GM19023 (cell line): ENCODE data around the gene BFSP1.

Experiments
- ATAC-seq: cut with Tn5 transposase; IDR thresholded peaks from one replicate; pipeline ENCODE4 v1.9.1; 2021; ENCODE audit warnings: mild to moderate bottlenecking, moderate library complexity; ENCODE audit not compliant: unreplicated experiment

The BFSP1 gene

DNA sequence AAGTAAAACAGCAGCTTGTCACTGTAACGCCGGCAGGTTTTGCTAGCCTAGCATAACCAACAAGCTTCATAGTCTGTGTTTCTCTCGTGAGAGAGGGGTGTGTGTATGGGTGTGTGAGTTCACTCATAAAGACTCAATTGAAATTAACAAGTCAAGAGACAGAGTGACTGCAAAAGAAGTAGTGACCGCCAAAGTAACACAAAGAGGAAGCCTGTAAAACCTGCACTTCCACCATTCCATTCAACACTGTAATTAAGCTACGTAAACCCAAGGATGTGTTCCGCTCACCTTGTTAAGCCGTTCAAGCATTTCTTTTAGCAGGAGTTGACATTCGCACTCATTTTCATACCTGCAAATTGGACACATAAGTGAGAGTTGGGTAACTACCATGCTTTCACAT, 6.6 kb downstream of the BFSP1 start:
- ATAC-seq: no peak

DNA sequence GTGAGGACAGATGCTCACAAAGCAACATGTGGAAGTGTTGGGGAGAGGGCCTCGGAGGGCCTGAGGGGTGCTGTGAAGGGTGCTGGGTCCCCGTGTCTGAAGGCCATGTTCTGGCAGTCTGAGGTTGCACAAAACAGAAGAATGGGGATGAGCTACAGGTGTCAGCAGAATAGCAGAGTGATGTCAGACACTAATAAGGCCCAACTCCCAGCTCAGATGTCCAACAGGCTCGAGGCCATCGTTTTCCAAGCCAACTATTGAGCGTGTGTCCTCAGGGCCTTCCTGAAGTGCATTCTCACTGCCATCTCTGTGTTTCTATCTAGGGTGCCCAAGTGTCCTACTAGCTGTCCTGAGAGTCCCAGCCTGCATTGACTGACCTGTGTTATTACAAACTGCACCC, 7.9 kb downstream of the BFSP1 start:
- no peak for ATAC-seq

GRCh38 chr20:17522528-17522927, 8.7 kb downstream of the BFSP1 start:
- no peak for ATAC-seq

GRCh38 chr20:17520583-17520982, 10.6 kb downstream of the BFSP1 start:
- ATAC-seq: no peak

GRCh38 chr20:17519606-17520285, 11.4 kb downstream of the BFSP1 start:
- ATAC-seq: no peak

DNA sequence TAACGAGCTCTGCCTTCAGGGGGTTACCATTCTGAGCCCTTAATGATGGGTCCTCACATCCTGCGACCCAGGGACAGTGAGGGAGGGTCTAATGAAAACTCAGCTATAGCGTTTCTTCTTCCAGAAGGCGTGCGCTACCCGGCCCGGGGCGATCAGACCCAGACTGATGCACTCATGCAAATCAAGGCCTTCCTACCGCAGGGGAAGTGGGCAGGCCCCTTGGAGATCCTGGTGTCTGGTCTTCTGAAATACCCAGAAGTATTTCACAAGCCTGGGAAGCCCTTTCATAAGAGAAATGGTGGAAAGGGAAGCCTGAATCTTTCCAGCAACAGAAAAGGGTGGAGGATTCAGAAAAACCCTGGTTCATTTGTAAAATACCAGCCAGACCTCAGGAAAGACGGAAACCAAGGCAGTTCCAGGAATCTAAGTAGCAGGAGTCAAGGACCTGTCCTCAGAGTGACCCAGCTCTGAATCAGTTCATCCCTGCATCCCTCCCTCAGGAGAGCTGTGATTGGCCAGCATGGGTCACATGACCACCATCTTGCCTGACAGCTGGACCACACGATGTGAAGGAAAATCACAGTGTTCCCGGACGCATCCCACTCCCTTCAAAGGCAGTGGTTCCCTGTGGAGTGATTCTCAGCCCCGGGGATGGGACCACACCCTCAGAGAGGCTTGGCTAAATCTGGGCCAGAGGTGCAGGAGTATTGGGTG, 12.7 kb downstream of the BFSP1 start:
- no peak for ATAC-seq

GRCh38 chr20:17515053-17515452, 16.1 kb downstream of the BFSP1 start:
- ATAC-seq: no peak

- ATAC-seq: no peak
Observed at GRCh38 chr20:17513939-17514338, 17.2 kb downstream of the BFSP1 start.

- ATAC-seq: no peak
Observed at GRCh38 chr20:17511401-17511800, 19.8 kb downstream of the BFSP1 start.

GRCh38 chr20:17510548-17510947, 20.6 kb downstream of the BFSP1 start:
- ATAC-seq: no peak

GRCh38 chr20:17508756-17509155, 22.4 kb downstream of the BFSP1 start:
- no peak for ATAC-seq

- ATAC-seq: no peak
Observed at GRCh38 chr20:17507531-17507930, 23.6 kb downstream of the BFSP1 start.

DNA sequence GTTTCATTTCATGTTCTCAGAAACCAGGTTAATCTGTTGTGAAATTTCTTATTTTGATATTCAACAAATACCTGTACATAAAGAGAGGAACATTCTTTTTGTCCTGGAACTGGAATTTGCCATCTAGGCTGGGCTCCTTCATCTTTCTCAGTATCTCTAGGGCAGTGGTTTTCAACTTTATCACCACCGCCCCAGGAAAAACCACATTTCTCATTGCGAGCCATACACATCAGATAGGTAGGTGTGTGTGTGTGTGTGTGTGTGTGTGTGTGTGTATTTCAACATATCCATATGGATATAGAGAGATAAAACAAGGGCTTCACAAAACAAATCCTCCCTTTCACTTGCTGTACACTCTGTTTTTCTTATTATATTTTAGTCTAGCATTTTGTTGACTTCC, 24.1 kb downstream of the BFSP1 start:
- ATAC-seq: no peak

DNA sequence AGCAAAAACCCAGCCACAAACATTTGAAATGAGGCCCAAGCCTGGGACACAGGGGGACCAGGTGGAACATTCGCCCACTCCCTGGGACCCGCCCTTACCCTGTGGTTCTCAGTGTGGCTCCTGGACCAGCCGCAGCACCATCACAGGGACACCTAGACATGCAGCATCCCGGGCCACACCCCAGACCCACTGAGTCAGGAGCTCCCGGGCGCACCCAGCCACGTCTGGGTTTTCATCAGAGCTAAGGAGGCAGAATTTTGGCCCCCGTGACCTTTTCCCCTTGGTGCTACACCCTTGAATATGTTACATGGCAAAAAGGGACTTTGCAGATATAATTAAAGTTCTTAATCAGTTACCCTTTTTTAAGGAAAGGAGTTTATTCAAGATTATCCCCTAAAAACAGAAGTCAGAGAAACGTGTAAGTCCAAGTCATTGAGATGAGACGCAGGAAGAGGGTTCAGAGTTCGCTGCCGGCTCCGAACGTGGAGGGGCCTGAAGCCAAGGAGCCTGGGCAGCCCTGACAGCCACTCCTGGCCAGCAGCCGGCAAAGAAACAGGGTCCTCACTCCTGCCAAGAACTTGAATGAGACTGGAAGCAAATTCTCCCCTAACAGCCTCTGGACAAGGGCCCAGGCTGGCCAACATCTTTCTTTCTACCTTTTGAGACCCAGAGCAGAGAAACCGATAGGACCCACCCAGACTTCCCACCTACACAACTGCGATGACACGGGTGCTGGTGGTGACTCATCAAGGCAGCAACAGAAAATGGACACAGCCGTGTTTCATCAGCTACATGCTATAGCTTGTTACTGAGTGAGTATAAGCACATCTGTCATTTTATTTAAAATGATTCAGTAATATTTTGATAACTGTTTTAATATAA, 25.3 kb downstream of the BFSP1 start:
- ATAC-seq: no peak

GRCh38 chr20:17504898-17505635, 26.1 kb downstream of the BFSP1 start:
- ATAC-seq: peak; percentile 76

DNA sequence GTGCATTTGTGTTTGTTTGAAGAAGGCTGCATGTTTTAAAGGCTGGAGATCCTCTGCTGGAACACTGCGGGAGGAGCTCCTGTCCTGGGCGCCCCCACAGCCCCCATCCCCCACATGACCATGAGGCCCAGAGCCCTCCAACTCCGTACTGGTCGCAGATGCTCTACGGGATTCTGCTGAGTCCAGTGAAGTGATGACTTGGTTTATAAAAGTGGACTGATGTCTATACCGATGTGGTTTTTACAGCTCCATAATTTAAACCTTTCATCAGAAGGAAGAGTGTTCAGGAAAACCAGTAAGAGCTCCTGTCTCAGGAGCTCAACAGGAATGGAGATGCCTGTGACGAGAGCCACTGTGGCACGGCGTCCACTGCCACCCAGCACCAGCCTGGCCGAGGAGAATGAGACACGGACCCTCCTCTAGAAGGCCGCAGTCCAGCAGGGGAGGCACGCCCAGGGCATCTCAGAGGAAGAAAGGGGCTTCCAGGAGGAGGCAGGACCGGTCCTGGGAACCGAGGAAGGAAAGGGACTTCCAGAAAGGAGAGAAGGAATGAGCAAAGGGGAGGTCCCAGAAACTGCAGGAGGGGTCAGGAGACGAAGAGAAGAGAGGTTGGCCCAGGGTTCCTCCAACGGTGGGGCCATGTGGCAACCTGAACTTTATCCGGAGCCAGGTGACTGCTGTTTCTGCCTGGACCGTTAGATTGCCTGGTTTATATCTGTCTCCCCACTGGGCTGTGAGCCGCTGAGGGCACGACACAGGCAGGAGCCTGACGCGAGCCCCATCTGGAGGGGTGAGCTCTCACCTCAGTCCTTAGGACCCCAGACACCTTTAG, 26.9 kb downstream of the BFSP1 start:
- peak; percentile 31 for ATAC-seq

DNA sequence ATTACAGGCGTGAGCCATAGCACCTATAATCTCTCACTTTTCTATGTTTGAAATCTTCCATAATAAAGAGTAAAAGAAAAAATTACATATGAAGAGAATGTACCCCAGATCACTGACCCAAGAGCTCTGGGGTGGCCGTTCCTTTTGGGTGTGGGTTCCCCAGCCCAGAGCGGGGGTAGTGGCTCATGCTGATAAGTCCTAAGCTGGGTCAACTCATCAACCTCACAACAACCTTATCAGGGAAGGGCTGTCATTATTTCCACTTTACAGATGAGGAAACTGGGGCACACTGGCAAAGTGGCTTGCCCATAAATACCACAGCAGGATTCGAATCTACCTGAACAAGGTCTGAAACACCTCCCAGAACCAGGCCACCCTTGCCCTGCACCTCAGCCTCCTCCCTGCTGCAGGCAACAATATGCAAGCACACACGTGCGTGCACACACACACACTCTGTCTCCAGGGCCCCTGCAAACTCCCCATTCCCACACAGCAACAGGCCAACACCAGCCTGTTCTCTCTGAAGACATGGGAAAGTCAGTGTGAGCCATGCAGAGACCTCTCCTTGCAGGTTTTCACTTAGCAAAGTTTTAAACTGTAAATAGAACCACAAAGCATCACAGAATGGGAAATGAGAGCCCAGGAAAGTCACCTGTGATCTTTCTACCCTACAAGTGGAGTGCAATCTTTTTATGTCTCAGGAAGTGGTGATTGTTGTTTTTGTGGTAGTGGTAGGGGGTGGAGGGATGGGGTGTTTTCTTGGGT, 27.7 kb downstream of the BFSP1 start:
- ATAC-seq: no peak

GRCh38 chr20:17502105-17502504, 29.1 kb downstream of the BFSP1 start:
- no peak for ATAC-seq

DNA sequence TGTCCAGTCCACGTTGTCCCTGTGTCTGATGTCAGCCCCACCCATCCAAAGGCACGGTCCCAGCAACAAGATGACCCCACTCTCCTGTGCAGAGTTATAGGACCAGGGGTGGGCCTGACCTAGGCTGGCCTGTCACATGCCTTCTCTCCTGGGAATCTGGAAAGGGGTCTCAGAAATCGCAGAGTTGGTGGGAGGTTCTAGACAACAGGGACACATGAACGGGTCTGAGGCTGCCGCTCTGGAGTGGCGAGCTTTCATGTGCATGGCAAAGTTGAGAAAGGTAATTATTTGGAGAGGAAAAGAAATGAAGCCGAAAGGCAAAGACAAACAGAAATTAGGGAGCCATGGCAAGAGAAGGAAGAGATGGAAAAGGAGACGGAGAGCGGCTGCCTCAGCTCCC, 29.5 kb downstream of the BFSP1 start:
- no peak for ATAC-seq
